HG03095 (cell line): ENCODE measurements around the gene NR1H2.

Experiments used
- ATAC-seq: cut with Tn5 transposase; IDR thresholded peaks from one replicate; pipeline ENCODE4 v1.9.1; 2021; ENCODE audit warnings: moderate library complexity; ENCODE audit not compliant: unreplicated experiment

The NR1H2 gene

GRCh38 chr19:50399368-50399745, 23.1 kb downstream of the NR1H2 start:
- ATAC-seq: no peak

GRCh38 chr19:50401605-50402450, 25.6 kb downstream of the NR1H2 start:
- no peak for ATAC-seq

GRCh38 chr19:50402544-50403301, 26.5 kb downstream of the NR1H2 start:
- no peak for ATAC-seq

- ATAC-seq: no peak
Observed at GRCh38 chr19:50406156-50406820, 30.0 kb downstream of the NR1H2 start.

- ATAC-seq: no peak
Observed at GRCh38 chr19:50406829-50407228, 30.6 kb downstream of the NR1H2 start.

- no peak for ATAC-seq
Observed at GRCh38 chr19:50409347-50409746, 33.1 kb downstream of the NR1H2 start.

GRCh38 chr19:50410109-50410508, 33.9 kb downstream of the NR1H2 start:
- no peak for ATAC-seq

- ATAC-seq: no peak
Observed at GRCh38 chr19:50412419-50412818, 36.2 kb downstream of the NR1H2 start.

GRCh38 chr19:50413096-50413495, 36.8 kb downstream of the NR1H2 start:
- no peak for ATAC-seq

GRCh38 chr19:50413531-50413930, 37.3 kb downstream of the NR1H2 start:
- ATAC-seq: no peak

- peak; percentile 1 for ATAC-seq
Observed at GRCh38 chr19:50414864-50415660, 38.8 kb downstream of the NR1H2 start.

- ATAC-seq: peak; percentile 45
Observed at GRCh38 chr19:50415661-50416033, 39.4 kb downstream of the NR1H2 start.

GRCh38 chr19:50416034-50416977, 40.0 kb downstream of the NR1H2 start:
- ATAC-seq: no peak

GRCh38 chr19:50417111-50418081, 41.1 kb downstream of the NR1H2 start:
- ATAC-seq: no peak

GRCh38 chr19:50418176-50419021, 42.1 kb downstream of the NR1H2 start, which contains the start of gene SPIB:
SPIB (plus strand) TSS chr19:50418938; CDS start chr19:50418963, 25 bp downstream.
- ATAC-seq: no peak

GRCh38 chr19:50419022-50419579, 42.8 kb downstream of the NR1H2 start:
- ATAC-seq: no peak

GRCh38 chr19:50419580-50420035, 43.4 kb downstream of the NR1H2 start:
- ATAC-seq: no peak
